ENCODE data around the gene TESMIN. TPM values are rescaled to one million over a fixed set of nuclear protein-coding genes. Genes with fewer than 3 reads are reported as not detected.
A peak's percentile ranks its signal among the peaks of the same experiment; 100 is the strongest.

Gene TESMIN
- total RNA-seq, 1 experiment from 2014 or later = 9.7 TPM

DNA sequence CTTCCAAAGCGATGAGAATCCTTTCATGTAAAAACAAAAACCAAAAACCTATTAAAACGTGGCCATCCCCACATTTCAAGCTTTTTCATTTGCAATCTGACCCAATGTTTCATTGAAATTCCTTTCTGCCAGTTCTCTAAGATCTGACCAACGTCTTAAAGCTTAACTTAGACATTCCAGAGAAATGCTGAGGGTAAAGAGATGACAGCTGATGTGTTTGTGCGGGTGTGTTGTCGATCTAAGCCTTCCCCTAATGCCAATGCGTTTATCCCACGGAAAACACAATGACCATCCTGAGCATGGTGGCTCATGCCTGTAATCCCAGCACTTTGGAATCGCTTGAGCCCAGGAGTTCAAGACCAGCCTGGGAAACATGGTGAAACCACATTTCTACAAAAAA is 6.4 kb upstream of the TESMIN start:
- no peaks in the 10 kb centered on the region for H3K4me1 Mint-ChIP-seq (ENCODE audit: insufficient read depth, unreplicated experiment)
- intact Hi-C loops (cut with micrococcal nuclease) = no loop called here
- TF ChIP-seq, protein P1, sequence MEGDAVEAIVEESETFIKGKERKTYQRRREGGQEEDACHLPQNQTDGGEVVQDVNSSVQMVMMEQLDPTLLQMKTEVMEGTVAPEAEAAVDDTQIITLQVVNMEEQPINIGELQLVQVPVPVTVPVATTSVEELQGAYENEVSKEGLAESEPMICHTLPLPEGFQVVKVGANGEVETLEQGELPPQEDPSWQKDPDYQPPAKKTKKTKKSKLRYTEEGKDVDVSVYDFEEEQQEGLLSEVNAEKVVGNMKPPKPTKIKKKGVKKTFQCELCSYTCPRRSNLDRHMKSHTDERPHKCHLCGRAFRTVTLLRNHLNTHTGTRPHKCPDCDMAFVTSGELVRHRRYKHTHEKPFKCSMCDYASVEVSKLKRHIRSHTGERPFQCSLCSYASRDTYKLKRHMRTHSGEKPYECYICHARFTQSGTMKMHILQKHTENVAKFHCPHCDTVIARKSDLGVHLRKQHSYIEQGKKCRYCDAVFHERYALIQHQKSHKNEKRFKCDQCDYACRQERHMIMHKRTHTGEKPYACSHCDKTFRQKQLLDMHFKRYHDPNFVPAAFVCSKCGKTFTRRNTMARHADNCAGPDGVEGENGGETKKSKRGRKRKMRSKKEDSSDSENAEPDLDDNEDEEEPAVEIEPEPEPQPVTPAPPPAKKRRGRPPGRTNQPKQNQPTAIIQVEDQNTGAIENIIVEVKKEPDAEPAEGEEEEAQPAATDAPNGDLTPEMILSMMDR (IDR thresholded peaks at IDR 0.05; ENCODE audit: unreplicated experiment) = no peak
- CTCF ChIA-PET = interaction anchor here (0.6 kb wide), 2 partner anchors 49 to 1242 kb away, joined by 3 read pairs; no protein-coding TSS in a partner anchor
- no peaks in the 10 kb centered on the region for H3K9me3 Mint-ChIP-seq (ENCODE audit: unreplicated experiment)
- no peak for DNase-seq (ENCODE audit: unreplicated experiment)
- BruUV-seq (replicated peaks) = no TSS peak
- no peak overlapping the region for H3K4me3 Mint-ChIP-seq (ENCODE audit: unreplicated experiment)
- POLR2A ChIA-PET = no interaction called here
- no peaks in the 10 kb centered on the region for H3K27me3 Mint-ChIP-seq (ENCODE audit: insufficient read depth, unreplicated experiment)
- H3K27ac Mint-ChIP-seq (ENCODE audit: low read depth, unreplicated experiment) = no peak overlapping the region
- H3K36me3 Mint-ChIP-seq (ENCODE audit: insufficient read depth, unreplicated experiment) = peaks cover 49% of the 10 kb centered on the region

DNA sequence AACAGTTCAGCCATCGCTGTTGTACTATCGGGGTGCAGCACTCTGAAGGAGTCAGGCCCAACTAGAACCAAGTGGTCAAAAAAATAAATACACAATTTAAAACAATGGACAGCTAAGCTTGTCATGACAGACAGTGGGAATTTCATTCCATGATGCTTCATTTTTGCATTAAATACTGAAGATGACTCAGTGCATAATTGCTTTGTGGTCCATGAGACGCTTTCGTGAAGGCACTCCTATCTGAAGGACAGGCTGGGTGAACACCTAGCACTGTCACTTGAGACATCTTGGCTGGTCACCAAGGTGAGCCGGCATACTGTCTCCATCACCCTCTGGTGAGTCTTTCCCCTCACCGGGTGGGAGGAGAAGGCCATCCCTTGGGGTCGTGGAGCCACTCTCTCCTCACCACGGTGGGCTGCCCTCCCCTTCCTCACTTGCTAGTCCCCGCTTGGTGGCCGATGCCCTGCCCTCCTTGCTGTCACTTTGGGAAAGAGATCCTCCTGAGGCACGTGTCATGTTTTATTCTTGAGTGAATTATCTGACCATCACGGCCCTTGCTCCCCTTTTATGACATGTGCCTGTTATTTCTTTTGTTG is 4.9 kb upstream of the TESMIN start:
- TF ChIP-seq, protein P1 (IDR thresholded peaks at IDR 0.05; ENCODE audit: unreplicated experiment) = no peak
- POLR2A ChIA-PET = interaction anchor here (0.6 kb wide), 1 partner anchor 9 kb away, joined by 3 read pairs; no protein-coding TSS in a partner anchor

GRCh38 chr11:68753300-68753699 is 2.0 kb upstream of the TESMIN start:
- Mint-ChIP-seq H3K27ac (ENCODE audit: low read depth, unreplicated experiment) (peak overlapping the region; percentile 42), H3K4me1 (ENCODE audit: insufficient read depth, unreplicated experiment) (no peaks in the 10 kb centered on the region), H3K4me3 (ENCODE audit: unreplicated experiment) (no peak overlapping the region), H3K9me3 (ENCODE audit: unreplicated experiment) (no peaks in the 10 kb centered on the region), H3K27me3 (ENCODE audit: insufficient read depth, unreplicated experiment) (no peaks in the 10 kb centered on the region), H3K36me3 (ENCODE audit: insufficient read depth, unreplicated experiment) (peaks cover 21% of the 10 kb centered on the region)
- POLR2A ChIA-PET = no interaction called here
- TF ChIP-seq, protein P1 (IDR thresholded peaks at IDR 0.05; ENCODE audit: unreplicated experiment) = no peak
- intact Hi-C loops (cut with micrococcal nuclease) = no loop called here
- DNase-seq (ENCODE audit: unreplicated experiment) = no peak
- CTCF ChIA-PET = no interaction called here
- no TSS peak for BruUV-seq (replicated peaks)

More for the DNA sequence above, 4.9 kb upstream of the TESMIN start:
- CTCF ChIA-PET = no interaction called here
- H3K9me3 Mint-ChIP-seq (ENCODE audit: unreplicated experiment) = no peaks in the 10 kb centered on the region
- H3K27ac Mint-ChIP-seq (ENCODE audit: low read depth, unreplicated experiment) = no peak overlapping the region
- H3K36me3 Mint-ChIP-seq (ENCODE audit: insufficient read depth, unreplicated experiment) = peaks cover 40% of the 10 kb centered on the region
- H3K27me3 Mint-ChIP-seq (ENCODE audit: insufficient read depth, unreplicated experiment) = no peaks in the 10 kb centered on the region
- intact Hi-C loops (cut with micrococcal nuclease) = no loop called here
- no peaks in the 10 kb centered on the region for H3K4me1 Mint-ChIP-seq (ENCODE audit: insufficient read depth, unreplicated experiment)
- DNase-seq (ENCODE audit: unreplicated experiment) = no peak
- H3K4me3 Mint-ChIP-seq (ENCODE audit: unreplicated experiment) = no peak overlapping the region
- BruUV-seq (replicated peaks) = TSS peak; percentile 29

GRCh38 chr11:68751004-68751325 is 355 bp downstream of the TESMIN start:
- H3K4me3 Mint-ChIP-seq (ENCODE audit: unreplicated experiment) = peak overlapping the region; percentile 69
- no peaks in the 10 kb centered on the region for H3K4me1 Mint-ChIP-seq (ENCODE audit: insufficient read depth, unreplicated experiment)
- H3K27me3 Mint-ChIP-seq (ENCODE audit: insufficient read depth, unreplicated experiment) = no peaks in the 10 kb centered on the region
- H3K36me3 Mint-ChIP-seq (ENCODE audit: insufficient read depth, unreplicated experiment) = no peaks in the 10 kb centered on the region
- TF ChIP-seq, protein P1 (IDR thresholded peaks at IDR 0.05; ENCODE audit: unreplicated experiment) = no peak
- no peaks in the 10 kb centered on the region for H3K9me3 Mint-ChIP-seq (ENCODE audit: unreplicated experiment)
- no peak for DNase-seq (ENCODE audit: unreplicated experiment)
- BruUV-seq (replicated peaks) = no TSS peak
- intact Hi-C loops (cut with micrococcal nuclease) = no loop called here
- H3K27ac Mint-ChIP-seq (ENCODE audit: low read depth, unreplicated experiment) = no peak overlapping the region
- CTCF ChIA-PET = interaction anchor here (0.6 kb wide), 1 partner anchor 18 kb away, joined by 4 read pairs; no protein-coding TSS in a partner anchor
- POLR2A ChIA-PET = no interaction called here
